NCI-H1105 (cell line): Measurements from ENCODE around the gene DDAH2.

Experiments used
- DNase-seq: peaks from one replicate; lab custom pipeline; 2025; lab: John Stamatoyannopoulos, UW

Gene DDAH2

DNA sequence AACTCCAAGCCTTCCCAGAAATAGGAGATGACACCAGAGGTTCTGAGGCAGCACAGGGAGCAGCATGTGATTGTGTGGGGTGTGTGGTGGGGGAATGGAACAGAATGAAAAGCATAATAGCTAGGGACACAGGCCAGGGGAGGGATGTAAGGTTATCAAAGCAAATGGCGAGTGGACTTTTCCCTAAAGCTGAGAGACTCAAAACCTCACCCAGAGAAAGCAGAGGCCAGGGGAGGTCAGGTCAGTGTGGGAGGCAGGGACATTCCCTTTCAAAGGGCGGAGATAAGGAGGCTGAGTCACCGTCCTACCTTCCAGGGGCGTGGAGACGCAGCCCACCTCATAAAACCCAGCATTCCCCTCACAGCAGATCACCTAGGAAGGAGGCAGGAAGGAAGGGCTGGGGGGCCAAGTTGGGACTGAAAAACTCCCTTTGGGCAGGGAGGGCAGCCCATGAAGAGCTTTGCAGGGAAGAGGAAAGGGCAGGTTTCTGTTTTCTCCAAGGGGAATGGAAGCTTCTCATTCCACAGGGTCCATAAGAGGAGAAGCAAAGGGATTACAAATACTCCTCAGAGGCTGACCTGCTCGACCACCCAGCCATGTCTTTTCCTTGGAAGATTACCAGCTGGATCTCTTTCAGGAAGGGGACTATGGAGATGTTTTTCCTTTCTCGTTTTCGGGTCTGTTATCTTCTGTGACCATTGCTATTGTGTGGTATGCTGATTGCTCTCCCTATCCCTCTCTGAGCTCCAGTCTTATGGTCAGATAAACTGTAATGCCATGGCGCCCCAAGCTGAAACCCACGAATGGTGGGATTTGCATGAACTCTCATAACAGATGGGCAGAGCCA lies 38.6 kb downstream of the DDAH2 start:
- no peak for DNase-seq

DNA sequence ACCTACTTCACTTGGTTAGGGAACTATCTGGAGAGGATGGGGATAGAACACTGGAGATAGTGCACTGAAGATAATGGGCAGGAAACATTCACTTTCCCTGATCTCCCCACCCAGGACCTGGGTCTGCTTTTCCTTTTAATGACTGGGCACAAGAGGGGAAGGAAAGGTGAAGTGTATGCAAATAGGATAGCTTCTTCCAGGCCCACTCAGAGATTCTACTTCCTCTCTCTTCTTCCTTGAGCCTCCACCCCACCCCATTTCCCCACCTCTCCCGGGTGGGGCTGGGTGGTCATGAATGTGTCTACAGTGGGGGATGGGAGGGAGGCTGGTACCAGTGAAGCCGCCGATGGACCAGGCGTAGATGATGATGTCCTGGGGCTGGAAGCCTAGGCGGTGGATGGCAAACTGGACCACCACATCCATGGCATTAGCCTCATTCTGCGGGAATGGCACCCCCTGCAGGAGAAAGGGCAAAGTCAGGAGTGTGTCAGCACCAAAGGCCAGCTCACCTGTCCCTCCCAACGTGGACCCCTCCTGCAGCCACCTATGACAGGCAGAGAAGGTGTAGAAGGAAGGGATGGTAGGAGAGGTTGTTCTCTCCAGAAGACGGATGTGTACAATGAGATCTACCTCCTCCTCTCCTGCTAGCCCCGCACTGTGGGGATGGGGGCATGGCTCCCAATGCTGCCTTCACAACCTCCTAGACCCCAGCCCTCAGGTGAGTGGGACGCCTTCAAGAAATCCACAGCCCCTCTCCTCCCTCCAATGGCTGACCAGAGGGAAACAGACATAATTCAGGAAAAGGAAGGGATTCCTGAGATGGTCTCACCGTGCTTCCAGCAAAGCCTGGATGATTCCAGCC lies 39.6 kb downstream of the DDAH2 start:
- no peak for DNase-seq

DNA sequence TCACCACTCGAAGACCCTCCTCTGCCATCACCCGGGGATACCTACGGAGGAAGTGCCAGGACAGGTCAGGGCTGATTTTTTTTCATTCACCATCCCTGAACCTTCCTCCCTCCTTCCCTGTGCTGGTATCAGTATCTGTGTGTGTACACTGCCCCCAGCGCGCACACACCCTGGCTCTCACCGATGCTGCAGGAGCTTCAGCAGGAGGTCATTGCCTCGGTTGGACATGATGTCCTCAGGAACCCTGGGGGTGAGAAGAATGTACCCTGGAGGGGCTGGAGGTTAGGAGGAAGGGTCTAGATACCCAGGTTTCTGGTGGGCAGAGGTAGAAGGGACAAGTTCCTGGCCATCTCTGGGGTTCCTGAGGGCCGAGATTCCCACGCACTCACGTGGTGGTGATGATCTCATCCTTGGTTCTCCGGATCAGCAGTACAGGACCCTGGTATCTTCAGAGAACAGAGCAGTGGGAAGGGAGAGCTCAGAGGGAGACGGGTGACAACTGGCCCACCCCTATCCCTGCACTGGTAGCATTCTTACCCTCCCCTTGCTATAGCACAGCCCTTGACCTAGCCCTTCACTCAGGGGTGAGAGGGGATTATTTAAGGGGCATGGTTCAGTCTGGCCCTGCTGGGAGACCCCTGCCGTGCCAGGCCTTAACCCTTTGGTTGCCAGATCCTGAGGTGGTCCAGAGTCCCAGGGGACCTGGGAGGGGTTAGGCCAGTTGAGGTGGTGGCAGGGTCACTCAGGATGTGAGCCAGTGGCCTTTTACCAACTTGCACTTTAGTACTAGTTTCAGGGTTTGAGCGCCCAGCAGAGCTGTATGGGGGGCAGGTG lies 41.0 kb downstream of the DDAH2 start:
- no peak for DNase-seq

GRCh38 chr6:31687321-31687720 lies 41.8 kb downstream of the DDAH2 start:
- DNase-seq: no peak

DNA sequence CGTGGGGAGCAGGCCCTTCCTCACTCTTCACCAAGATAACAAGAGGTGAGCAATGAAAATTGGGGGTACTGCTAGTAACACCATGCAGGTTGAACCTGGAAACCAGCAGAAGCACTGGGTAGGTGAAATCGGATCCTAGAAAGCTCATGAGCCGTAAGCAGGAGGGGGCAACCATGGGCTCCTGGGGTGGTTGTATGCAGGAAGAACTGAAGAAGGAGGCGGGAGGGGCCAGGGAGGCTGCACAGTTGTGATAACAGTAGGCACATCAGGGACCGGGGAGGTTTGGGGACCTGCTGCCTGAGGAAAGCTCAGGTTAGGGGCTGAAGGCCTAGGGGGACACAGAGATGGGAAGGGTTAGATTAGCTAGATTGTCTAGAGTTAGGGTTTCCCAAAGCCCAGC lies 42.6 kb downstream of the DDAH2 start:
- no peak for DNase-seq

DNA sequence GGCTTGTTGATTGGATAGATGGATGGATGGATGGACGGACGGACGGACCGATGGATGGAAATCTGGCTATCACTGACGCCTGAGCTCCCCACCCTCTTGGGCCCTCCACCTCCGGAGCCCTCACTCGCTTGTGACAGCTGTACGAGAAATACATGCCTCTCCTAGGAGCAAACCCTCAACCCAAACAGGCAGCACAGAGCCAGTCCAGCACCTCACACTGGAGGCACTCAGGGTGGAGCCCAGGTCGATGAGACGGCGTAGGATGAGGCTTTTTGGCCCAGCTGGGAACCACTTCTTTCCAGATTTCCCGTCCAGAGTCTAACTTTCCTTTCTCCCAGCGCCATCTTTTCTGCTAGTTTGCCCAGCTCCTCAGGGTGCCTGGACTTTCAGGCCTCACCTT lies 45.5 kb downstream of the DDAH2 start:
- DNase-seq: no peak

DNA sequence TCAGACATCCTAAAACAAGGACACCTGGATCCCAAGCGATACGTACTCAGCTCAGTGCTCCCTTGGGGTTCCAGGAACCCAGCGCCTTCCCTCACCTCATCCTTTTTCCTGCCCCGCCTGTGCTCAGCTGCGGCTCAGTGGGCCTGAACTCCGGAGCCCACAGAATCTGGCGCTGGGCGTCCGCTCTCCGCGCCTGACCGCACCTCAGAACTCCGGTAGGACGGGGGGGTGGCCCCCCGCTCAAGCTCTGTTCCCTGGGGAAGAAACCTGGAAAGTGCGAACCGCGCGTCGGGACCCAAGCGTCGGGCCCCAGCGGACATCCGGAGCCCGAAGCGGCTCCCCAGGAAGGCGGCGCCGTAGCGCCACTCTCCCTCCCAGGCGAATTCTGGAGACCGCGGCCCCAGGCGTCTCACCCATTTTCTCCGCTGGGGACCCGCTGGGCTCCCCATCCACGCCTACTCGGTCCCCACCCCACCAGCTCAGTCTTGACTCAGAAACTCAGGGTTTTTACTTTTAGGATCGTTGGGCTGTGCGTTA lies 47.9 kb downstream of the DDAH2 start:
- no peak for DNase-seq

- peak; percentile 64 for DNase-seq
These were observed 48.6 kb downstream of the DDAH2 start, which contains the start of gene LY6G5C for GRCh38 chr6:31680226-31681134. LY6G5C (minus strand) TSS chr6:31681067; CDS start chr6:31680373, 694 bp downstream.

- no peak for DNase-seq
These were observed 51.1 kb downstream of the DDAH2 start for GRCh38 chr6:31677955-31678354.
